Left cardiac atrium (tissue), 4 donors: ENCODE measurements around the gene DNAJB7. TPM values are rescaled to one million over a fixed set of nuclear protein-coding genes. Genes with fewer than 3 reads are reported as not detected.
A peak's percentile ranks its signal among the peaks of the same experiment; 100 is the strongest.
"Not testable (repeated sequence)": the region's sequence is repeated elsewhere in the genome, so short reads cannot be mapped to it uniquely, and the experiment has no call there.

Experiments used
- ATAC-seq, 2 donors: fragments of 200-7000 bp; cut with Tn5 transposase; one replicate each; pipeline ENCODE4 v1.9.1; 2020; ENCODE audit warnings: mild to moderate bottlenecking in 2 of 2, moderate library complexity in 2 of 2
- DNase-seq: peaks from one replicate; pipeline ENCODE4 v3.0.0-alpha.2; 2020
- intact Hi-C, 2 donors: fragments of 100-400 bp; cut with DNase I; formaldehyde crosslinking; loops; one replicate each; pipeline versions ENCODE4 v1.14.1 to v1.15.1; 2022 to 2023
- microRNA-seq, 2 donors: library from miRNA; unstranded; fragments of <30 nt; microRNA quantifications; one replicate each; pipeline ENCODE4 v1.2.0, GENCODE V29; 2020
- total RNA-seq, 2 donors: library from RNA; stranded (reverse); fragmentation: NEBNext Ultra II Directional; extraction: Animal tissue kit (Norgen Biotek cat#: 25700); gene quantifications; one replicate each; pipeline ENCODE4 v1.2.1, GENCODE V29; 2021
- donor health status: DM: no; HTN: yes; CAD: no.
- donor health status: DM: no; HTN: yes; CAD: no; lungs with severe emphysema.
- donor health status: DM: yes; HTN: yes; CAD: no.
- donor health status: Dilated cardiomyopathy.

The DNAJB7 gene
- total RNA-seq, 2 donors from 2014 or later = not detected

DNA sequence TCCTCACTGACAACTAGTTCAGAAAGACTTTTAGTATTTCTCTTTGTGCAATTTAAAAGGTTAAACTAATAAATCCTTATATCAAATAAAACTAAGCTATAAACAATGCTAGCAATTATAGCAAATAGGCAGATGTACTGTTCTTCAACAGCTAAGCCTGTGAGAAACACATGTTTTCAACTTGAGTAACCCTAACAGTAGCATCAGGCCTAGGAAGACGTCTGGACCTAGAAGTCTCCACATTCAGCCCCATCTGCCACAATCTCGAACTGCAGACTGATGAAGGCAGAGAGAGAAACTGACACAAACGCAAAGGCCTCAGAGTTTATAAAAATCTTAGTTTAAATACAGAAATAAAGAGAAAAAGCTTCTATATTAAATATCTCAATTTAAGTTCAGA, 8.0 kb downstream of the DNAJB7 start:
- ATAC-seq (no peak), DNase-seq (no peak)
- intact Hi-C loops = no loop called here

DNA sequence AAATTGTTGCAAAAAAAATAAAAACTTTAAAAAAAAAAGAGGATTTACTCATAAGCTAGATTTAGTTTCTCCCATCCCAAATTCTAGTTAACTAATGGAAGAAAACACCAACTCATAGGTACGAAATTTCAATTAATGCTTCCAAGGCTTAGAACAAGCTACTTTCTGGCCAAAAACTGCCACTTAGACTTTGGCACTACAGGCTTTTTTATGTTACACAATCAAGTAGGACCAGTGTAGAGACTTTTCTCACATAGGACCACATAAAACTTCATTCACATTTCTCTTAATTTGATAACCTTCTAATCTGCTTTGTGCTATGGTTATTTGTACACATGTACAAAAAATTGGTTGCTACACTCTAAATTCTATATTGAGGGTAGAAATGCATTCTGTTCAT, 8.6 kb downstream of the DNAJB7 start:
- DNase-seq (no peak), ATAC-seq (no peak)
- intact Hi-C loops = no loop called here

DNA sequence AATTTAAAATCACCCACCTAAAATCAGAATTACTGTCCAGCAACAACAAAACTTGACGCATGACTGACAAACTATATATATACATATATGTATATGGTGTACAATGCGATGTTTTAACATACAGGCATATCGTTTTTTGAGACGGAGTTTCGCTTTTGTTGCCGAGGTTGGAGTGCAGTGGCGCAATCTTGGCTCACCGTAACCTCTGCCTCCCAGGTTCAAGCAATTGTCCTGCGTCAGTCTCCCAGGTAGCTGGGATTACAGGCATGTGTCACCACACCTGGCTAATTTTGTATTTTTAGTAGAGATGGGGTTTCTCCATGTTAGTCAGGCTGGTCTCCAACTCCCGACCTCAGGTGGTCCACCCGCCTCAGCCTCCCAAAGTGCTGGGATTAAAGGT, 16.1 kb downstream of the DNAJB7 start:
- DNase-seq, intact Hi-C loops, ATAC-seq: not testable (repeated sequence)

DNA sequence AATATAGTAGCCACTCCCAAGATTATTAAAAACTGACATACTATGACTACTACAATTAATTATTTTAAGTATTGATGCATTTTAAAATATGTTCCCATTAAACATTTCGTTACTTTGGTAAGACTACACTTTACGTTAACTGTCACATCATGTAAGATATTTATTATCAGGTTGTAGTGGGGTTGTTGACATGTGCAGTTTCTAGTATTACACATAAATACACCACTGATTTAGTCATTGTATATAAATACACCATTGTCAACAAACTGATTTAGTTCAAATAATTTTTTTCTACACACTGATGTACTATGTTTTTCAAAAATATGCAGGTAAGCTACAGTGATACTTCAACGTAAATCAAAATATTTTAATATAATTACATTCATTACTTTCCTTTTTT, 17.0 kb downstream of the DNAJB7 start:
- intact Hi-C loops = no loop called here
- DNase-seq (no peak), ATAC-seq (no peak)

DNA sequence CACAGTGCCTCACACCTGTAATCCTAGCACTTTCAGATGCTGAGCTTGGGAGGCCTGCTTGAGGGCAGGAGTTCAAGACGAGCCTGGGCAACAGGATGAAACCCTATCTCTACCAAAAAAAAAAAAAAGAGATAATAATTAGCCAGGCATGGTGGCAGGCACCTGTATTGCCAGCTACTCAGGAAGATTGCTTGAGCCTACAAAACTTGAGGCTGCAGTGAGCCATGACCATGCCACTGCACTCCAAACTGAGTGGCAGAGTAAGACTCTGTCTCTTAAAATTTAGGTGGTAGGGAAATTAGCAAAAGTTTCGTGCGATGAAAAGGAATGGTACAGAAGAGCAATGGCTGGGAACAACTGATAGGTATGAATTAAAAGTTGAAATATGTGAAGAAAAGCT, 23.4 kb downstream of the DNAJB7 start:
- ATAC-seq (no peak), DNase-seq (no peak)
- intact Hi-C loops = no loop called here

DNA sequence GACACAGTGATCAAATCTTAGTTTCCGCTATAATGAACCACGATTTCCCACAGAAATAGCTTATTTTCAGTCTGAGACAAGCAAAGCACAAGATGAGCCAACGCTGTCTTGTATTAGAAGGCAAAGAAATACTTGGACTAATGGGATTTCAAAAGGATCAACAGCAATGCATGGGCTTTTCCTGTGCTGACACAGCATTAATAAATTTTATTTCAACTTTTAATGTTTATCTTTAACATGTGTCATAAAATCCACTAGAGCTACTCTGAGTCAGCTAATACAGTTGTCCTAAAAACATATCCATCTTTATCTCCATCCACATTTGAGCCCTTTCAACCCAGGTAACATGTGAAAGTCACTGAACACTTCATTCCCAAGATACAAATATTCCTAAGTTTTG, 27.3 kb downstream of the DNAJB7 start:
- intact Hi-C loops = no loop called here
- DNase-seq = no peak
- no peak for ATAC-seq

DNA sequence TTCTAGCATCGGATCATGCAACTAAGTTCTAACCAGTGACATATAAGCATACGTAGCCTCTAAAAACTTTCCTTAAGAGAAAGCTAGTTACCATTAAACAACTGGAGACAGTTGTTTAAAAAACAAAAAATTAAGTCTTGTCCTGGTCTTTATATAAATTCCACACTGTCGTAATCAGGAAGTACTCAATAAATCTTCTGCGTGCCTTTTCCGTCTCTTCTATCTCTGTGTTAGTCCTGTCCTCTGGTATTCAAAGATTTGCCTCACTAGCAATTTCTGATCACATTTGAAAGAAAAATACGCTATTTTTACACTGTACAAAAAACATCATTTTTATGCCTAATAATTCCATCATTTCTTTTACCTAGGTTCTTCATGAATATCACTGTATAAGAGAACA, 32.8 kb downstream of the DNAJB7 start:
- ATAC-seq (no peak), DNase-seq (no peak)
- intact Hi-C loops = no loop called here

DNA sequence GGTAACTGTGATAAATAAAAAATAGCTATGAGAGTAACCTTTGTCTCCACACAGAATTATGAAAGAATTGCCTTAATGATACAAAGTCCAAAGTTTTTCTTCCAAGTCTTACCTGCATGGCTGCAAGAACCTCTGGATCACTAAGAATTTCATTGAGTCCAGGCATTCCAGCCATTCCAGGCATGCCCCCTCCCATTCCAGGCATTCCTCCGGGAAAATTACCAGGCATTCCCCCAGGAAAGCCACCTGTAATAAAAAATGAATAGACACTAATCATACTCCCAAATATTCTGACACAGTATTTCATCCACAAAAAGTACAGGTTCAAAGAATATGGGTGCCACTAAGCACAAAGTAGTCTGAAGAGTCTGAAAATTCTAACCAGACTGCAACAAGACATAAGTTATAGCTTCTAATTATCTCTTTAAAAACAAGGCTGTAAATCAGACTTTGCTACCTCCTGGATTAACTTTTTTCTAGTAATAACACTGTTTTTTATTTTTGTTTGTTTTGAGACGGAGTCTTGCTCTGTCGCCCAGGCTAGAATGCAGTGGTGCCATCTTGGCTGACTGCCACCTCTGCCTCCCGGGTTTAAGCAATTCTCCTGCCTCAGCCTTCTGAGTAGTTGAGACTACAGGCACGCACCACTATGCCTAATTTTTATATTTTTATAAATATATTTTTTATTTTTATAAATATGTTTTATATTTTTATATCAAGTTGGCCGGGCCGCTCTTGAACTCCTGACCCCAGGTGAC, 34.8 kb downstream of the DNAJB7 start:
- DNase-seq = no peak
- no peak for ATAC-seq
- intact Hi-C loops = no loop called here

DNA sequence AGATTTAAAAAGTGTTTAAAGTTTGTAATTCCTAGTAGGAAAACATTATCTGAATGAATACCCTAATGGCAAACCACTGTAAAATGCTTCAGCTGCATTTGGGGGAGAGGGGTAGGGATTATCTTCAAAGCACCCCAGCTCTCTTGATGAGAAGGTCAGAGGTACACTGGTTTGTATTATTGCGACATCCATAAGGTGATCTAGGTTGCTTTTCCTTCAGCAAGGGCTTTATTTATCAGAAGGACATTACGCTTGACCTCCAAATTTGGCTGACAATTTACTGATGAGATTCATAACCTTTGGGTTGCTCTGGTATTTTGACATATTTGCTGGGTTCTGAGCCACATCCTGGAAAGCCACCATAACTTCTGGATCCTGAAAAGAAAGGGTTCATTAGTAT, 35.6 kb downstream of the DNAJB7 start:
- intact Hi-C loops, DNase-seq, ATAC-seq: not testable (repeated sequence)

DNA sequence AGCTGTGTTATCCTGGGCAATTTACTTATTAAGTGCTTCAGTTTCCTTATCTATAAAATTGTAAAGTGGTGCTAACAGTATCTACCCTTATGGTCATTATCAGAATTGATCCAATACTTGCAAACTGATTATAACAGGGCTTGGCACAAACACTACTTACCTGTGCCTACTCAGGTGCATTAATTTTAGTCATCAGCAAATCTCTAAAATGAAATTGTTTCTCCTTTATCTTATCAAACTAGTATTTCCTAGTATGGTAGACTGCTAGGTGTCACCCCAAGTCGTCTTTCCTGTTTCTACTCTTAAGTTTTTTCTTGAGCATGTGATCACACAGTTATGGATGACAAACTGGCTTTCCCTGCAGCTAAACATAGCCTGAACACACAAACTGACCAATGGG, 38.5 kb downstream of the DNAJB7 start:
- intact Hi-C loops = no loop called here
- DNase-seq (no peak), ATAC-seq (no peak)

DNA sequence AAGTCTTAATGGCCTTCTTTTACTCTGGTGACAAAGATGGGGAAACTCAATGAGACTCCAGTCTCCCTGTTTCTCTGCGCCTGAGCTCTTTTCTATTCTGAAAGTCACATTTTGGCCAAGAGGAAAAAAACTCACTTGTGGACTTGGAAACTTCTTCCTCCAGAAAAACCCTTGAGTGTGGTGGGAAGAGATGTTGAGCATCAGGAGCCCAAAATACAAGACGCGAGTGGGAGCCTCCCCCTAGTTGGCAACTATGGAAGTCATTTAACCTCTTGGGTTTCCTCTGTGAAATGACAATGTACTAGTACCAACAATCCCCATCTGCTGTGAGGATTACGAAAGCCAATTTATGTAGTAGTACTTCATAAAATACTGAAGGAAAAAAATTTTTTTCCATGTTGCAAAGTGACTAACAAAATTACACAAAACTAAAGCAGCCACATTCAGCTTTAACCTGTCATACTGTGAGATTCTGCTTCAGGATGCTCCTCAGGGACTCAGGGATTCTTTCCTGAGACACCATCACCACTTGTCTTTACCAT, 42.2 kb downstream of the DNAJB7 start:
- ATAC-seq = peak; percentile 3 to 23
- intact Hi-C loops = no loop called here

DNA sequence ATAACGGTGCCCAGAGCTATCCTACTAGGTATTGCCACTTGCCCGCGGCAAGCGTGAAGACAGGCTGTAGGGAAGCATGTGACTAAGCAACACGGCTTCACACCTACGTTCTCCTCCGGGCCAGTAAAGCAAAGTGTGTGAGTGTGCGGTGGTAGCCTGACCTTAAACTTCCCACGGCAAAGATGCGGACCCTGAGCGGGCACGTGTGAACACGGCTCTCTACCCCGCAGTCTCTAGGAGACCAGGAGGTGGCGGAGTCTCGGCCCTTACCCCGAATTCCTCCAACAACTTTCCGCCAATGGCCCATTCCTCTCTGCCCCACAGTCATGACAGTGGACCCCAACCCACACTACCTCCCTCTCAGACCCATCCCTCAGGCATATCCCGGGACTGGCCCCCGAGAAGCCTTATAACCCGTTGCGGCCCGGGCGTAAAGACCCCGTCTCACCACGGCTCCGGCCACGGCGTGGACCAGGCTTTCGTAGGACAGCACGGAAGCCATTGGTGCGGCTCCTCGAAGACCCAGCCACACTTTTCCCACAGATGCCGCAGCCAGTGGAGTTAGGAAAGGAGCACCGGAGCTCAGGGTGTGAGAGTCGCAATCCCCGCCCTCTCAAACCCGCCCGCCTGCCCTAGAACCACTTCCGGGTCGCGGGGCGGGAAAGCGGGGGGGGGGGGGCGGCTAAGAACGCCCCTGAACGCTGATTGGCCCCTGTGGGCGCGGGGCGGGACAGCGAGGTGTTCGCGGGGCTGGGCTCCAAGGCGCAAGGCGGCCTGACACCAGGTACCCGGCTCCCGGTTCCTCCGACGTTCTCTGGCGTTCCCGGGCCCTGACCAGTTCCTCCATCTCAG, 42.9 kb downstream of the DNAJB7 start, which contains the start of gene SLC25A17:
Gene SLC25A17 (minus strand): TSS at position 600 of the 852 bp plus-strand sequence. CDS start 98 bp downstream, at position 502.
- intact Hi-C loops = no loop called here
- ATAC-seq = peak; percentile 98

More for the DNA sequence above, 42.2 kb downstream of the DNAJB7 start:
- no peak for DNase-seq

DNA sequence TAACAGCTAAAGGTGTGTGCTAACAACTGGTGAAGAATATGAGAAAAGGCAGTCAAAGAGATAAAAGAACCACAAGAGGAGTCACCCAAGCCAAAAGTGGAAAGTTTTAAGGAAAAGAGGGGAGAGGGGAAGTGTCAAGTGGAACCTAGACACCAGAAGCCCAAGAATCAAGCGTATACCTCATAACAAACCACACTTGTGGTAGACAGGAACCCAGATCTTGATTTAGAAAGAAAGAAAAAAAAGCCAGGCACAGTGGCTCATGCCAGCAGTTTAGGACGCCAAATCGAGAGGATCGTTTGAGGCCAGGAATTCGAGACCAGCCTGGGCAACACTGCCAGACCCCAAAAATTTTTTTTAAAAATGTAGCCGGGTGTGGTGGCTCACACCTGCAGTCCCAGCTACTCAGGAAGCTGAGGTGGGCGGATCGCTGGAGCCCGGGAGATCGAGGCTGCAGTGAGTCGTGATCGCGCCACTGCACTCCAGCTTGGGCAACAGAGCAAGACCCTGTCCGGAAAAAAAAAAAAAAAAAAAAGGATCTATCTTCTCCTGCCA, 43.6 kb downstream of the DNAJB7 start:
- ATAC-seq (no peak), DNase-seq (no peak)
- intact Hi-C loops = no loop called here

More for the DNA sequence above, 42.9 kb downstream of the DNAJB7 start, which contains the start of gene SLC25A17:
- DNase-seq = peak; percentile 92

DNA sequence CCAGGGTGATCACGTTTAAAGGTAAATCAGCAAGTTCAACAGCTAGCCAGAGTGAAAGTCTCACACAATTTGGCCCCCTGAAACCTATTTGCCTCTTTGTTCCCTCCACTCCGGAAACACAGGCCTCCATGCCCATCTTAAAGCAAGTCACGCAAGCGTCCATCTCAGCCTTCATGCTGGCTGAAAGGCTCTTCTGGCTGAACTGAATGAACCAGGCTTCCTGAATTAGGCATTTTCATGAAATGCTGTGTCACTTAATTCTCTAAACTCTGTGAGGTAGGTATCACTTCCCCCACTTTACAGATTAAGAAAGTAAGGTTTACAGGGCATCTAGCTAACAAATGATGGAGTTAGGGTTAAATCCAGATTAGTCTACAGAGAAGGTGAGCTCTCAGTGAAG, 44.2 kb downstream of the DNAJB7 start:
- intact Hi-C loops = no loop called here
- no peak for DNase-seq
- ATAC-seq = no peak

DNA sequence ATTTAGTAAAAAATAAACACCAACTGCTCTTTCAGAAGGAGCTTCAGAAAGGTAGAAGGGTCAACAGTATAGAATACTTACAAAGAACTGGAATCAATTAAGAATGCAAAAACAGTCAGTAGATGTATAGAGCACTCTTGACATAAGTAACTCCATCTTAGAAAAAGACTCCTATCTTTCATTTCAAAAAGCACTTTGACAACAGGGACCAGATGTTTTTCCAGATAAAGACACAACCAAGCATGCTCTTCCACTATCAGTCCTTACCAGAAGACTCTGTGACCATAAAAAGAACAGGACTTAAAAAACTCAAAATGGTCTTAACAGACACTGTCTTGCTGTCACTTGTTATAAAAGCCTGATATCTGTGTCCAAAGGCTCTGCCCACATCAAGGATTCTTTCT, 48.0 kb downstream of the DNAJB7 start:
- intact Hi-C loops = no loop called here
- DNase-seq (no peak), ATAC-seq (no peak)

Small RNA genes lying within 50 kb of the gene (microRNA-seq; reads per million reads assigned to microRNA genes)
- gene MIR4766 = 0.54 to 1.4 reads per million in 2 donors

Other genes with a start within 250 kb of the DNAJB7 start
- 10 to 100 TPM; 28.8 to 34.3 TPM for gene MRTFA, start 225.4 kb downstream of the DNAJB7 start, total RNA-seq
- gene MCHR1, start 182.6 kb downstream of the DNAJB7 start, total RNA-seq = under 1 TPM; 0.21 TPM
- 1 to 10 TPM; 5.4 to 5.5 TPM for gene SLC25A17, start 42.8 kb downstream of the DNAJB7 start, total RNA-seq
- 100 to 1,000 TPM; 168 to 171 TPM for gene ST13, start 5.5 kb downstream of the DNAJB7 start, total RNA-seq
- gene XPNPEP3, start 5.0 kb downstream of the DNAJB7 start, total RNA-seq = 10 to 100 TPM; 18.5 to 21.2 TPM
- gene RBX1, start 89.3 kb upstream of the DNAJB7 start, total RNA-seq = 10 to 100 TPM; 59.3 to 61.4 TPM
- 10 to 100 TPM; 28.6 to 31.5 TPM for gene EP300, start 230.5 kb upstream of the DNAJB7 start, total RNA-seq